HG03575 (cell line): ENCODE results near the gene PUM2.
"Not testable (repeated sequence)": the region's sequence is repeated elsewhere in the genome, so short reads cannot be mapped to it uniquely, and the experiment has no call there.

Experiments
- ATAC-seq: cut with Tn5 transposase; IDR thresholded peaks from one replicate; pipeline ENCODE4 v1.9.1; 2021; ENCODE audit not compliant: unreplicated experiment, insufficient number of reproducible peaks, low FRiP score; ENCODE audit errors: extremely low read depth

Gene PUM2

GRCh38 chr2:20350753-20351554 is at the start of gene PUM2:
Gene PUM2 (minus strand): TSS chr2:20350844. CDS start chr2:20327360, 23,484 bp downstream.
- peak; percentile 54 for ATAC-seq

- no peak for ATAC-seq
Measured at GRCh38 chr2:20400306-20400705, 49.7 kb upstream of the PUM2 start.

GRCh38 chr2:20398956-20399567 is 48.4 kb upstream of the PUM2 start:
- ATAC-seq = no peak

GRCh38 chr2:20397811-20398447 is 47.3 kb upstream of the PUM2 start:
- ATAC-seq = no peak

- no peak for ATAC-seq
Measured at GRCh38 chr2:20396356-20397000, 45.8 kb upstream of the PUM2 start.

- ATAC-seq = no peak
Measured at GRCh38 chr2:20393986-20394385, 43.3 kb upstream of the PUM2 start.

- no peak for ATAC-seq
Measured at GRCh38 chr2:20391951-20392699, 41.5 kb upstream of the PUM2 start.

- ATAC-seq = no peak
Measured at GRCh38 chr2:20390524-20391123, 40.0 kb upstream of the PUM2 start.

- ATAC-seq = no peak
Measured at GRCh38 chr2:20384953-20385352, 34.3 kb upstream of the PUM2 start.

- ATAC-seq = no peak
Measured at GRCh38 chr2:20382965-20383810, 32.5 kb upstream of the PUM2 start.

GRCh38 chr2:20381457-20381856 is 30.8 kb upstream of the PUM2 start:
- ATAC-seq = no peak

GRCh38 chr2:20378891-20379519 is 28.4 kb upstream of the PUM2 start:
- ATAC-seq = no peak

- no peak for ATAC-seq
Measured at GRCh38 chr2:20378341-20378740, 27.7 kb upstream of the PUM2 start.

- ATAC-seq = no peak
Measured at GRCh38 chr2:20377741-20378140, 27.1 kb upstream of the PUM2 start.

GRCh38 chr2:20374982-20375381 is 24.3 kb upstream of the PUM2 start:
- not testable (repeated sequence) for ATAC-seq

- no peak for ATAC-seq
Measured at GRCh38 chr2:20372896-20373640, 22.4 kb upstream of the PUM2 start.
